Retinal pigment epithelial cell (primary cell): ENCODE data around the gene HRC.
"Not testable (repeated sequence)": the region's sequence is repeated elsewhere in the genome, so short reads cannot be mapped to it uniquely, and the experiment has no call there.

ENCODE experiments used
- DNase-seq: peaks from one replicate; pipeline ENCODE4 v3.0.0-alpha.2; 2010; ENCODE audit warnings: low read depth
- H3K4me3 ChIP-seq: 2 replicates; pipeline ENCODE4 v1.5.1; 2011; ENCODE audit warnings: mild to moderate bottlenecking, low read length, control low read depth, moderate library complexity
- CTCF ChIP-seq: conservative IDR thresholded peaks from 2 replicates; pipeline ENCODE4 v1.5.1; 2011; ENCODE audit warnings: low read depth, low read length, control low read depth, inconsistent platforms

HRC gene

DNA sequence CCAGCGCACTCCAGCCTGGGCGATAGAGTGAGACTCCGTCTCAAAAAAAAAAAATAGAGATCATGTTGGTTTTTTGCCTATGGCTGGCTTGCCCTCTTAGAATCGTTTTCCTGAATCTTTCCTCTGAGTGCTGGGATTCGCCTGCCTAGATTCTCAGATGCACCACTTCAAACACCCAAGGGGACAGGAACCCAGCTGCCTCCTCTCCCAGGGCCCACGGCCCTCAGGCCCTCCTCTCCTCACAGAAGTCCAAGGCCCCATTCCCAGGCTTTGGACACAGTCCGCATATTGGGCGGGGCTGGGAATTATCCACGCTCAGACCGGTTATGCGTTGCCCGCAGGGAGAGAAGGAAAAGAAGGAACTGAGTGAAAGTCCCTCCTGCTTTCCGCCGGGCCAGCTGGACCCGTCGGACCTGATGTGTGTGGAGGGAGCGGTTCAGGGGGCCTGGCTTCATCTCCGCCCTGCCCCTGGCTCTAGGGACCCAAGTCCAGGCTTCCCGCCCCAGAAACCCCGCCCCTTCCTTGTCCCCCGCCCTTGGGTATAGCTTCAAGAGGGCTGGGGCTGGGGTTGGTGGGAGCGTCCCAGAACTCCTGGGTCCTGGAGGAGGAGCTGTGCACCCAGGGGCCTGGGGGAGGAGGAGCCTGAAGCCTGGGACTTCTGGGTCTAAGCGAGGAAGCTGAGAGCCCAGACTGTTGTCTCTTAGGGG lies 30.0 kb downstream of the HRC start:
- H3K4me3 ChIP-seq: no peak overlapping the region
- DNase-seq: no peak
- TF ChIP-seq CTCF: no peak

DNA sequence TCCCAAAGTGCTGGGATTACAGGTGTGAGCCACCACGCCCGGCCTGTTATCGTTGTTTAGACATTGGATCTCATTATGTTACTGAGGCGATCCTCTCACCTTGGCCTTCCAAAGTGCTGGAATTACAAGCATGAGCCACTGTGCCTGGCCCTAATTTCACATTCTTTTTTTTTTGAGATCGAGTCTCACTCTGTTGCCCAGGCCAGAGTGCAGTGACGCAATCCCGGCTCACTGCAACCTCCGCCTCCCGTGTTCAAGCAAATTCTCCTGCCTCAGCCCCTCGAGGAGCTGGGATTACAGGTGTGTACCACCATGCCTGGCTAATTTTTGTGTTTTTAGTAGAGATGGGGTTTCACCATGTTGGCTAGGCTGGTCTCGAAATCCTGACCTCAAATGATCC lies 31.9 kb downstream of the HRC start:
- DNase-seq, H3K4me3 ChIP-seq: not testable (repeated sequence)

- H3K4me3 ChIP-seq, DNase-seq: not testable (repeated sequence)
Observed at GRCh38 chr19:49121841-49122240, 33.4 kb downstream of the HRC start.

DNA sequence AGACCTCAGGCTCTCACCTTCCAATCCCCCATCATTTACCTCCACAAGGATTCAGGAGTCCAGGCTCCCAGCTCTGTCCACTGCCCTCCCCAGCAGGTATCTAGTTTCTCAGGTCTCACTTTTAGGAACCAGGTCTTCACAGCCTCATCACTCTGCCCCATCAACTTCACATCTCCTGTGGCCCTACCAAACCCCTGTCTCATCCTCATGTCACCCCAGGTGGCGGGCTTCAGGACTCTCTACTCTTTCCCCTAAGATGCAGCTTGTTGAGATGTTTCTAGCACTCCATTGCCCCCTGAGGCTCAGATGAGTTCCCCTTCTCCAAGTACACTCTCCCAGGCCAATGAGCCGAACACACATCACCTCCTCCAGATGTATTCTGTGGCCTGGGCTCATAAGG lies 34.3 kb downstream of the HRC start:
- no peak overlapping the region for H3K4me3 ChIP-seq
- no peak for TF ChIP-seq CTCF
- no peak for DNase-seq

GRCh38 chr19:49120325-49120683 lies 34.9 kb downstream of the HRC start:
- no peak overlapping the region for H3K4me3 ChIP-seq
- no peak for TF ChIP-seq CTCF

DNA sequence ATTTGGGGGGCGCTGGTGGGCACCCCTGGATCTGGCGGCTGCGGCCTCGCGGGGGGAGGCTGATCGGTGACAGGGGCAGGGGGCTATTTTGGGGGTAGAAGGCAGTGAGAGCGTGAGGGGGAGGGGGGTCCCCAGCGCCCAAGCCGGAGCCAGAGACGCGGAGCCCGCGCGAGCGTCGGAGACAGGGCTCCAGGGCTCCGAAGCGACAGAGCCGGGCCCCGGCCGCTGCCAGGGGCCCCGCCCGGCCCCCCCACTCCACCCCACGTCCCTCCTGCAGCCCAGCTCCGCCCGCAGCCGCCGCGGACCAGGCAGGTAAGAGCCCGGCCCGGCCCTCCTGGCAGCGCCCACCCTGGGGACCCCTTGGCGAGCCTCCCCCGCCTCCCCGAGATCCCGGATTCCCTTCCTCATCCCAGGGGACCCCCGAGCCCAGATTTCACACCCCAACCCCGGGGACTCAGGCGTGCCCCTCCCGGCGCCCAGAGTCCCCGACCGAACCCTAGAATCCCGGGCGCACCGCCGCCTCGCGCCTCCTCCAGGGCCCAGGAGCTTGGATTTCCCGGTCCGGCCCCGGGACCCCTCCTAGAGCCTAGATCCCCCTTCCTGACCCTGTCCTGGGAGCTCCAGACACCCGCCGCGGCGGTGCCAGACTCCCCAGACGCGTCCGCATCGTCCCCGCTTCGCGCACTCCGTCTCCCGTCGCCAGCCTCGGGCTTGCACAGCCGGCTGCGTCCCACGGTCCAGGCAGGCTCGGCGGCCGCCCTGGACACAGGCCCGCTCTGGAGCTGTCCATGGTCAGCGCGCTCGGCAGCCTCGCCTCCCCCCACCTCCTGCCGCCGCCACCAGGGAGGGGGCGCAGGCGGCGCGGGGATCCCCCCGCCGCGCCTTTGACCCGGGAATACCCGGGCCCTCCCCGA lies 35.5 kb downstream of the HRC start, which contains the start of gene PPFIA3:
Gene PPFIA3 (plus strand): TSS at position 134 of the 914 bp plus-strand sequence. CDS start 8,330 bp downstream, outside the sequence.
- no peak for DNase-seq
- TF ChIP-seq CTCF: no peak
- H3K4me3 ChIP-seq: peak within 1 kb of the TSS; percentile 69

More at GRCh38 chr19:49120325-49120683, 34.9 kb downstream of the HRC start:
- DNase-seq: no peak

DNA sequence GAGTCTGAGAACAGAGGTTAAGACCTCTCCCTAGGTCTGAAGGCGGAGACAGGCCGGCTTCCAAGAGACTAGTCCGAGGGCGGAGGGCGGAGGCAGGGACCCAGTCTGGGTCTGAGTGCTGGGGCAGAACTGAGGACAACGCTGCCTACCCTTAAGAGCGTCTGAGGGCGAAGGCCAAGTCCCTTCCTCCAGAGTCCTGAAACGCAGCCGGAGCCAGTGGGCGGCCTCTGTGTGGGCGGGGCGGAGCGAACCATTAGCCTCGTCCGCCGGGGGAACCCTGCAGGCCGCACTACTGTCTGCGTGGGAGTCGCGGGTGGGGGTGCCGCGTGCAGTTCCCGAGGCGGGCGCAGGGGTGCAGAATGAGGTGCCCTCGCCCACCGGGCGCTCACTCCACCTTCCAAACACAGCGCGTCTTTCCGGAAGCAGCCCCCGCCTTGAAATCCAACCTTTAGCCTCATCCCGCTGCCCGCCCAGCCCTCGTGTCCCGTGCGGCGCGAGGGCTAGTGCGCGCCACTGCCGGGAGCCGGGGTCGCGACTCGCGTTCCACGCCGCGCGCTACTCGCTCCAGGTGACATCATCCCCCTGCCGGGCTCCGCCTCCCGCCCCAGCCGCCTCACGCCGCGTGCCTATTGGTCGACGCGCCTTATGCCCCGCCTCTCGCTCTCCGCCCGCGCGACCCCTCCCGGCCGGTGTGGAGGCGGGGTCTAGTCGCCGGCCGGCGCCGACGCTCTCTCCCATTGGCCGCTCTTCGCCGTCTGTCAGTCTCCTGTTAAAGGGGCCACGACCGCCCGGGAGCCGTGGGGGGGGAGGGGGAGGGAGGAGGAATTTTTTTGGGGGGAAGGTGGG lies 36.4 kb downstream of the HRC start, which contains the start of gene C19orf73:
Gene C19orf73 (minus strand): TSS at position 579 of the 846 bp plus-strand sequence. CDS start 121 bp downstream, at position 458.
- peak; percentile 66 for DNase-seq
- H3K4me3 ChIP-seq: peak within 1 kb of the TSS; percentile 69
- no peak for TF ChIP-seq CTCF
